A549 (cell line): ENCODE results near the gene AMPH. TPM values are rescaled to one million over a fixed set of nuclear protein-coding genes. Genes with fewer than 3 reads are reported as not detected.
A peak's percentile ranks its signal among the peaks of the same experiment; 100 is the strongest.

Experiments
- ATAC-seq, 2 experiments: fragments of 200-7000 bp in 1 of 2; fragments of >200 bp in 1 of 2; cut with Nextera tagmentation in 1 of 2; cut with Tn5 transposase in 1 of 2; 3 replicates each; pipeline versions ENCODE4 v1.8.0 to v1.9.1; 2018 to 2020; ENCODE audit warnings: mild to moderate bottlenecking in 1 of 2, moderate library complexity in 1 of 2
- CTCF ChIA-PET: fragments of 300-600 bp; sonication (Branson Sonifier 250); formaldehyde crosslinking; extraction: SDS; loops from one replicate; lab custom pipeline; 2021; ENCODE audit warnings: antibody characterized with exemption, inconsistent platforms; lab: Yijun Ruan, JAX
- POLR2A ChIA-PET: fragments of 350-600 bp; formaldehyde crosslinking; extraction: SDS; loops from one replicate; lab custom pipeline; 2021; ENCODE audit warnings: antibody characterized with exemption, inconsistent platforms; lab: Yijun Ruan, JAX
- DNase-seq, 2 experiments: peaks; one replicate each; pipeline versions ENCODE4 v3.0.0 to v3.0.0-alpha.2; 2011 to 2016; ENCODE audit warnings: low read depth in 1 of 2, low spot score in 1 of 2
- FAIRE-seq: peaks from 2 replicates; lab custom pipeline; 2011; peaks lifted over from hg19 to GRCh38; lab: Jason Lieb, UNC
- H3K27ac ChIP-seq, 2 experiments: fragments of >200 bp; sonication (Bioruptor Twin); formaldehyde crosslinking; 3 replicates each; pipeline ENCODE4 v1.5.1; 2016 to 2017
- H3K4me1 ChIP-seq: fragments of >200 bp; sonication (Bioruptor Twin); formaldehyde crosslinking; 3 replicates; pipeline ENCODE4 v1.6.1; 2016
- H3K4me2 ChIP-seq: fragments of >200 bp; sonication (Bioruptor Twin); formaldehyde crosslinking; 3 replicates; pipeline ENCODE4 v1.6.1; 2016
- H3K4me3 ChIP-seq: fragments of >200 bp; sonication (Bioruptor Twin); formaldehyde crosslinking; 3 replicates; pipeline ENCODE4 v1.5.1; 2016
- H3K9me3 ChIP-seq: fragments of >200 bp; sonication (Bioruptor Twin); formaldehyde crosslinking; 3 replicates; pipeline ENCODE4 v1.6.1; 2016
- CEBPB ChIP-seq, 2 experiments: fragments of >200 bp in 1 of 2; sonication (Bioruptor Twin) in 1 of 2; formaldehyde crosslinking in 1 of 2; IDR thresholded peaks; 2 replicates each; pipeline ENCODE4 v1.6.1; 2012 to 2016
- CHD2 ChIP-seq: fragments of 150-350 bp; IDR thresholded peaks from 2 replicates; pipeline ENCODE4 v1.6.1; 2014; ENCODE audit warnings: low read length; ENCODE audit not compliant: partially characterized antibody
- CHD4 ChIP-seq: fragments of 200-600 bp; sonication (generic); IDR thresholded peaks from 2 replicates; pipeline ENCODE4 v1.6.1; 2016; ENCODE audit warnings: antibody characterized with exemption, mild to moderate bottlenecking, borderline replicate concordance
- E2F6 ChIP-seq: IDR thresholded peaks from 2 replicates; pipeline ENCODE4 v1.6.1; 2012; ENCODE audit warnings: low read depth, borderline replicate concordance
- EP300 ChIP-seq, 2 experiments: fragments of >200 bp; sonication (Bioruptor Twin); formaldehyde crosslinking; IDR thresholded peaks; 2 replicates in 1 of 2; 3 replicates in 1 of 2; pipeline ENCODE4 v1.6.1; 2016 to 2017
- ESRRA ChIP-seq: fragments of 150-350 bp; IDR thresholded peaks from 2 replicates; pipeline ENCODE4 v1.6.1; 2014; ENCODE audit warnings: mild to moderate bottlenecking, low read length, borderline replicate concordance
- FOSB ChIP-seq: fragments of 250-450 bp; sonication (Bioruptor Pico); IDR thresholded peaks from 2 replicates; pipeline ENCODE4 v1.5.0; 2020; ENCODE audit warnings: mild to moderate bottlenecking, moderate library complexity
- HES2 ChIP-seq: fragments of >200 bp; sonication (Bioruptor Twin); formaldehyde crosslinking; IDR thresholded peaks from 2 replicates; pipeline ENCODE4 v1.6.1; 2016
- HEYL ChIP-seq: fragments of 250-450 bp; sonication (Bioruptor Pico); IDR thresholded peaks from 2 replicates; pipeline ENCODE4 v1.8.0; 2021; ENCODE audit warnings: mild to moderate bottlenecking, moderate library complexity
- KDM5A ChIP-seq: fragments of 200-600 bp; sonication (generic); IDR thresholded peaks from 2 replicates; pipeline ENCODE4 v1.6.1; 2016; ENCODE audit warnings: antibody characterized with exemption, mild to moderate bottlenecking
- MYC ChIP-seq: IDR thresholded peaks from 2 replicates; pipeline ENCODE4 v1.6.1; 2012; ENCODE audit warnings: mild to moderate bottlenecking, inconsistent platforms, low read length, improper control_type of control experiment, borderline replicate concordance
- RAD21 ChIP-seq, 2 experiments: fragments of >200 bp in 1 of 2; sonication (Bioruptor Twin) in 1 of 2; formaldehyde crosslinking in 1 of 2; IDR thresholded peaks in 1 of 2; conservative IDR thresholded peaks in 1 of 2; 2 replicates in 1 of 2; 3 replicates in 1 of 2; pipeline ENCODE4 v1.6.1; 2012 to 2018; ENCODE audit warnings: inconsistent platforms in 1 of 2
- SREBF2 ChIP-seq: fragments of 450-650 bp; IDR thresholded peaks from 2 replicates; pipeline ENCODE4 v1.6.1; 2014; ENCODE audit warnings: mild to moderate bottlenecking, moderate library complexity
- TFCP2L1 ChIP-seq: fragments of 250-450 bp; sonication (Bioruptor Pico); IDR thresholded peaks from 2 replicates; pipeline ENCODE4 v1.5.0; 2021; ENCODE audit warnings: mild to moderate bottlenecking
- TP53 ChIP-seq: fragments of 250-450 bp; sonication (Bioruptor Pico); IDR thresholded peaks from 2 replicates; pipeline ENCODE4 v1.5.0; 2021; ENCODE audit warnings: mild to moderate bottlenecking, moderate library complexity
- ZSCAN20 ChIP-seq: fragments of 250-450 bp; sonication (Bioruptor Pico); IDR thresholded peaks from 2 replicates; pipeline ENCODE4 v1.8.0; 2022; ENCODE audit warnings: mild to moderate bottlenecking, moderate library complexity
- WGBS: methylation state at CpG from one replicate; pipeline ENCODE4 v1.1.6; 2017; ENCODE audit errors: missing lambda C conversion rate; 5-methylcytosine and 5-hydroxymethylcytosine counted together
- polyA plus RNA-seq, 4 experiments: library from polyadenylated mRNA; depleted of rRNA in 3 of 4; stranded (reverse); fragments of >200 nt; fragmentation: RNase III in 1 of 4; extraction: RNeasy Plus Mini Kit Qiagen cat#74134 plus additional on column Dnase treatment in 1 of 4; gene quantifications; 2 replicates in 3 of 4; 3 replicates in 1 of 4; pipeline ENCODE4 v1.2.3, GENCODE V29; 2011 to 2017
- TF ChIP-seq, protein P1 (sequence below): fragments of 150-350 bp; IDR thresholded peaks from 2 replicates; pipeline ENCODE4 v1.6.1; 2014; ENCODE audit warnings: low read depth, mild to moderate bottlenecking, low read length
- TF ChIP-seq, protein P2 (sequence below): IDR thresholded peaks from 2 replicates; pipeline ENCODE4 v1.6.1; 2012
- TF ChIP-seq, protein P3 (sequence below): fragments of >200 bp; sonication (Bioruptor Twin); formaldehyde crosslinking; IDR thresholded peaks from 3 replicates; pipeline ENCODE4 v1.6.1; 2016
- TF ChIP-seq, protein P4 (sequence below): IDR thresholded peaks from 2 replicates; pipeline ENCODE4 v1.6.1; 2012
- TF ChIP-seq, protein P5 (sequence below): fragments of 200-600 bp; sonication (generic); IDR thresholded peaks from 2 replicates; pipeline ENCODE4 v1.6.1; 2016; ENCODE audit warnings: antibody characterized with exemption, mild to moderate bottlenecking, moderate library complexity

The AMPH gene
- polyA plus RNA-seq, 2 of the 4 experiments (the other 2 are of a cell fraction) = 0.26 TPM; not detected in 1

GRCh38 chr7:38520741-38521140 is 110.4 kb downstream of the AMPH start:
- ATAC-seq = no peak
- Histone ChIP-seq H3K9me3 (no peaks in the 10 kb centered on the region), H3K4me3 (no peak overlapping the region), H3K4me1 (no peaks in the 10 kb centered on the region), H3K27ac (no peak overlapping the region), H3K4me2 (no peak overlapping the region)
- ChIA-PET CTCF (no interaction called here), POLR2A (no interaction called here)
- FAIRE-seq = no peak
- 6% methylated on average over 2 of the region's 2 CpGs for WGBS
- TF ChIP-seq CHD2 (no peak), TP53 (no peak), TFCP2L1 (CRISPR knock-in tag) (no peak), CEBPB (IDR thresholded peaks at IDR 0.05) (no peak), FOSB (no peak)
- TF ChIP-seq, protein P1, sequence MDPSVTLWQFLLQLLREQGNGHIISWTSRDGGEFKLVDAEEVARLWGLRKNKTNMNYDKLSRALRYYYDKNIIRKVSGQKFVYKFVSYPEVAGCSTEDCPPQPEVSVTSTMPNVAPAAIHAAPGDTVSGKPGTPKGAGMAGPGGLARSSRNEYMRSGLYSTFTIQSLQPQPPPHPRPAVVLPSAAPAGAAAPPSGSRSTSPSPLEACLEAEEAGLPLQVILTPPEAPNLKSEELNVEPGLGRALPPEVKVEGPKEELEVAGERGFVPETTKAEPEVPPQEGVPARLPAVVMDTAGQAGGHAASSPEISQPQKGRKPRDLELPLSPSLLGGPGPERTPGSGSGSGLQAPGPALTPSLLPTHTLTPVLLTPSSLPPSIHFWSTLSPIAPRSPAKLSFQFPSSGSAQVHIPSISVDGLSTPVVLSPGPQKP = no peak
- TF ChIP-seq, protein P2, sequence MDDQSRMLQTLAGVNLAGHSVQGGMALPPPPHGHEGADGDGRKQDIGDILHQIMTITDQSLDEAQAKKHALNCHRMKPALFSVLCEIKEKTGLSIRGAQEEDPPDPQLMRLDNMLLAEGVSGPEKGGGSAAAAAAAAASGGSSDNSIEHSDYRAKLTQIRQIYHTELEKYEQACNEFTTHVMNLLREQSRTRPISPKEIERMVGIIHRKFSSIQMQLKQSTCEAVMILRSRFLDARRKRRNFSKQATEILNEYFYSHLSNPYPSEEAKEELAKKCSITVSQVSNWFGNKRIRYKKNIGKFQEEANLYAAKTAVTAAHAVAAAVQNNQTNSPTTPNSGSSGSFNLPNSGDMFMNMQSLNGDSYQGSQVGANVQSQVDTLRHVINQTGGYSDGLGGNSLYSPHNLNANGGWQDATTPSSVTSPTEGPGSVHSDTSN = no peak
- no peak for DNase-seq

GRCh38 chr7:38518541-38518940 is 112.6 kb downstream of the AMPH start:
- no peaks in the 10 kb centered on the region for H3K9me3 ChIP-seq
- DNase-seq = no peak
- TF ChIP-seq SREBF2 (no peak), HES2 (no peak), MYC (no peak), ESRRA (no peak), HEYL (CRISPR knock-in tag) (no peak), KDM5A (no peak), E2F6 (no peak), CHD4 (no peak), EP300 (IDR thresholded peaks at IDR 0.05) (no peak)
- TF ChIP-seq, protein P3, sequence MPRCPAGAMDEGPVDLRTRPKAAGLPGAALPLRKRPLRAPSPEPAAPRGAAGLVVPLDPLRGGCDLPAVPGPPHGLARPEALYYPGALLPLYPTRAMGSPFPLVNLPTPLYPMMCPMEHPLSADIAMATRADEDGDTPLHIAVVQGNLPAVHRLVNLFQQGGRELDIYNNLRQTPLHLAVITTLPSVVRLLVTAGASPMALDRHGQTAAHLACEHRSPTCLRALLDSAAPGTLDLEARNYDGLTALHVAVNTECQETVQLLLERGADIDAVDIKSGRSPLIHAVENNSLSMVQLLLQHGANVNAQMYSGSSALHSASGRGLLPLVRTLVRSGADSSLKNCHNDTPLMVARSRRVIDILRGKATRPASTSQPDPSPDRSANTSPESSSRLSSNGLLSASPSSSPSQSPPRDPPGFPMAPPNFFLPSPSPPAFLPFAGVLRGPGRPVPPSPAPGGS = no peak
- TF ChIP-seq, protein P2 = no peak
- H3K4me2 ChIP-seq = no peak overlapping the region
- FAIRE-seq = no peak
- POLR2A ChIA-PET = no interaction called here
- no peak overlapping the region for H3K4me3 ChIP-seq
- no peak overlapping the region for H3K27ac ChIP-seq
- H3K4me1 ChIP-seq = no peaks in the 10 kb centered on the region
- no peak for ATAC-seq
- 0% methylated on average over 1 of the region's 1 CpG for WGBS
- CTCF ChIA-PET = interaction anchor here (1.1 kb wide), 1 partner anchor 141 kb away, joined by 3 read pairs; no protein-coding TSS in a partner anchor

- CTCF ChIA-PET = interaction anchor here (1.4 kb wide), 1 partner anchor 20 kb away, joined by 4 read pairs; no protein-coding TSS in a partner anchor
- ATAC-seq (no peak), DNase-seq (no peak), FAIRE-seq (no peak)
- WGBS = 29% methylated on average over 2 of the region's 2 CpGs
- no peak overlapping the region for H3K27ac ChIP-seq
- H3K4me3 ChIP-seq = no peak overlapping the region
- H3K9me3 ChIP-seq = no peaks in the 10 kb centered on the region
- no peak overlapping the region for H3K4me2 ChIP-seq
- POLR2A ChIA-PET = no interaction called here
- no peaks in the 10 kb centered on the region for H3K4me1 ChIP-seq
- TF ChIP-seq, protein P4, sequence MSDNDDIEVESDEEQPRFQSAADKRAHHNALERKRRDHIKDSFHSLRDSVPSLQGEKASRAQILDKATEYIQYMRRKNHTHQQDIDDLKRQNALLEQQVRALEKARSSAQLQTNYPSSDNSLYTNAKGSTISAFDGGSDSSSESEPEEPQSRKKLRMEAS = no peak
- TF ChIP-seq, protein P5, sequence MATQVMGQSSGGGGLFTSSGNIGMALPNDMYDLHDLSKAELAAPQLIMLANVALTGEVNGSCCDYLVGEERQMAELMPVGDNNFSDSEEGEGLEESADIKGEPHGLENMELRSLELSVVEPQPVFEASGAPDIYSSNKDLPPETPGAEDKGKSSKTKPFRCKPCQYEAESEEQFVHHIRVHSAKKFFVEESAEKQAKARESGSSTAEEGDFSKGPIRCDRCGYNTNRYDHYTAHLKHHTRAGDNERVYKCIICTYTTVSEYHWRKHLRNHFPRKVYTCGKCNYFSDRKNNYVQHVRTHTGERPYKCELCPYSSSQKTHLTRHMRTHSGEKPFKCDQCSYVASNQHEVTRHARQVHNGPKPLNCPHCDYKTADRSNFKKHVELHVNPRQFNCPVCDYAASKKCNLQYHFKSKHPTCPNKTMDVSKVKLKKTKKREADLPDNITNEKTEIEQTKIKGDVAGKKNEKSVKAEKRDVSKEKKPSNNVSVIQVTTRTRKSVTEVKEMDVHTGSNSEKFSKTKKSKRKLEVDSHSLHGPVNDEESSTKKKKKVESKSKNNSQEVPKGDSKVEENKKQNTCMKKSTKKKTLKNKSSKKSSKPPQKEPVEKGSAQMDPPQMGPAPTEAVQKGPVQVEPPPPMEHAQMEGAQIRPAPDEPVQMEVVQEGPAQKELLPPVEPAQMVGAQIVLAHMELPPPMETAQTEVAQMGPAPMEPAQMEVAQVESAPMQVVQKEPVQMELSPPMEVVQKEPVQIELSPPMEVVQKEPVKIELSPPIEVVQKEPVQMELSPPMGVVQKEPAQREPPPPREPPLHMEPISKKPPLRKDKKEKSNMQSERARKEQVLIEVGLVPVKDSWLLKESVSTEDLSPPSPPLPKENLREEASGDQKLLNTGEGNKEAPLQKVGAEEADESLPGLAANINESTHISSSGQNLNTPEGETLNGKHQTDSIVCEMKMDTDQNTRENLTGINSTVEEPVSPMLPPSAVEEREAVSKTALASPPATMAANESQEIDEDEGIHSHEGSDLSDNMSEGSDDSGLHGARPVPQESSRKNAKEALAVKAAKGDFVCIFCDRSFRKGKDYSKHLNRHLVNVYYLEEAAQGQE = peak; percentile 82
- no peak for TF ChIP-seq RAD21 (conservative IDR thresholded peaks at IDR 0.05 in 1 of 2, IDR thresholded peaks at IDR 0.05 in 1 of 2)
- TF ChIP-seq ZSCAN20 (CRISPR knock-in tag) = no peak
Observed at GRCh38 chr7:38512704-38513103, 118.5 kb downstream of the AMPH start.
